ENCODE data around the gene SPHK1. TPM values are rescaled to one million over a fixed set of nuclear protein-coding genes. Genes with fewer than 3 reads are reported as not detected.

Gene SPHK1
- total and polyA plus RNA-seq, 7 donors: 0.90 to 21.3 (median 3.1) TPM

DNA sequence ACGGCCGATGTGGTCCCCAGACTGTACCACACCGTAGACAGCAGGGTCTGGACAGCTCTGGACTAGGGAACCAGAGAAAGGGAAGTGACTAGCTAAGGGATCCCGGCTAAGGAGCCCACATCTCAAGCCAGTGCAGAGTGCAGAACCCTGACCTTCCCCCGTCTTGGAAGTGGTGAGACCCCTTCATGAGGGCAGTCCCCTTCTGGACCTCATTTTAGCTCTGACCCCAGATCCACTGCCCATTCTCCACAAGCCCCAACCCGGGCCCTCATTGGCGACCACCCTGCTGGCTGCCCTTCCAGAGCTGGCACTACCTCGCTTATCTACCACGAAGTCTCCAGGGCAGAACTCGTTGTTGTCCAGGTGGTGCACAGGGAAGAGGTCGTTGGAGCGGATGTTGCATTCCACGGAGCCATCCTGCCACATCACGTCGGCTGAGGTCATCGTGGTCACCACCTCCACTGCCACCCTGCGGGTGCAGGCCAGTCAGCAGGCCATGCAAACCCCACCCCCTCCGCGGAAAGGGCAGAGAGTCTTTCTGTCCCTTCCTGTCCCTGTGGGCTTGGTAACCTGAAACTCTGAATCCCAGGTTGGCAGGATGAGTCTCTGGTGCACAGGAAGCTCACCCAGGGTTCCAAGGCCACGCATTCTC, 14.2 kb downstream of the SPHK1 start:
- H3K27me3 ChIP-seq (ENCODE audit: insufficient read depth in 3 of 3, low read length in 2 of 3): no peaks in the 10 kb centered on the region
- WGBS, 3 donors: 58 to 79% (median 74%) methylated on average over 20 of the region's 20 CpGs
- ATAC-seq: peak; percentile 7 to 29 (median 22)
- H3K36me3 ChIP-seq (ENCODE audit: insufficient read depth in 1 of 2, low read depth in 1 of 2): peaks cover 2 to 99% of the 10 kb centered on the region in 2 donors
- intact Hi-C loops (cut with DNase I): loop anchor here in 1 of 2 donors (5.0 kb wide), 1 partner anchor 96 kb away; no protein-coding TSS in a partner anchor
- H3K4me1 ChIP-seq: peaks cover 4% of the 10 kb centered on the region
- H3K4me3 ChIP-seq: no peak overlapping the region
- H3K9me3 ChIP-seq: no peaks in the 10 kb centered on the region
- no peak for DNase-seq
- H3K27ac ChIP-seq: no peak overlapping the region
- TF ChIP-seq, protein P1, sequence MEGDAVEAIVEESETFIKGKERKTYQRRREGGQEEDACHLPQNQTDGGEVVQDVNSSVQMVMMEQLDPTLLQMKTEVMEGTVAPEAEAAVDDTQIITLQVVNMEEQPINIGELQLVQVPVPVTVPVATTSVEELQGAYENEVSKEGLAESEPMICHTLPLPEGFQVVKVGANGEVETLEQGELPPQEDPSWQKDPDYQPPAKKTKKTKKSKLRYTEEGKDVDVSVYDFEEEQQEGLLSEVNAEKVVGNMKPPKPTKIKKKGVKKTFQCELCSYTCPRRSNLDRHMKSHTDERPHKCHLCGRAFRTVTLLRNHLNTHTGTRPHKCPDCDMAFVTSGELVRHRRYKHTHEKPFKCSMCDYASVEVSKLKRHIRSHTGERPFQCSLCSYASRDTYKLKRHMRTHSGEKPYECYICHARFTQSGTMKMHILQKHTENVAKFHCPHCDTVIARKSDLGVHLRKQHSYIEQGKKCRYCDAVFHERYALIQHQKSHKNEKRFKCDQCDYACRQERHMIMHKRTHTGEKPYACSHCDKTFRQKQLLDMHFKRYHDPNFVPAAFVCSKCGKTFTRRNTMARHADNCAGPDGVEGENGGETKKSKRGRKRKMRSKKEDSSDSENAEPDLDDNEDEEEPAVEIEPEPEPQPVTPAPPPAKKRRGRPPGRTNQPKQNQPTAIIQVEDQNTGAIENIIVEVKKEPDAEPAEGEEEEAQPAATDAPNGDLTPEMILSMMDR (IDR thresholded peaks at IDR 0.05): no peak

DNA sequence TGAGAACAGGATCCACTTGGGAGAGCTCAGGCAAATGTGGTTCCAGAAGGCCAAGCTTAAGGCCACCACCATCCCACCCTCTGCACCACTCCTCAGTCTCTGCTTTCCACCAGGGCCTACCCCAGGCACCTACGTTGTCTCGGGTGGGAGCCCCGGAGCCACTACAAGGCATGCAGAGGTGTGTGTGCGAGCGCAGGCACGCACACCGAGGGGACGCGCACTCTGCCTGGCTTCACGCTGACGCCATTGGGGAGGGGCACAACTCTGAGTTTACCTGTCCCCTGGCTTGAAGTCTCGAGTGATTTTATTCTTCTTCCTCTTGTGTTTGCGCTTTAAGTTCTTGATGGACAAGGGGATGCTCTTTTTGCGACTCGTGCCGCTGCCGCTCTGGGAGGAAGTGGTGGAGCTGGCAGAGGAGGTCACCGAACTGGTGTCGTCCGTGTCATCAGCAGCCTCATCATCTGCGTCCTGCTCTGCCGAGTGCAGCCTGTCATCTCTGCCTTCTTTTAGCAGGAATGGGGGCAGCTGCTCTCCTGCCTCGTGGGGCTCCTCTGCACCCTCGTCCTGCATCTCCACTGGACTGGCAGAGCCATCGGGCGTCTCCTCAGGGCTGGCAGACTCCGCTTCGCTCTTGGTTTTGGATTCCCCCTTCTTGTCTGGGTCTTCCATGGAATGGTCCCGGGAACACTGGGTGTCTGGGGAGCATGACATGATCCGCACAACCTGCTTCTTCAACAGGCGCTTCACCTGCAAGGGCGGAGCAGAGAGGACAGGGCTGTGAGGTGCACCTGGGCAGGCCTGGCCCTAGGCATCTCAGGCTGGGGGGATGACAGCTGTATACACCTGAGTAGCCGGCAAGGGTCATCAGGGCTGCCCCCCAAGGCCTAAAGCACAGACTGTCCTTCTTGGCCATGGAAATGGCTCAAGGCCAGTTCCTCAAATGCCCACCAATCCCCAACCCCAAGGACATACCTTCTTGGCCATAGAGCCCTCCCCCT, 15.1 kb downstream of the SPHK1 start:
- Histone ChIP-seq H3K27me3 (ENCODE audit: insufficient read depth in 3 of 3, low read length in 2 of 3) (no peaks in the 10 kb centered on the region), H3K27ac (no peak overlapping the region), H3K4me1 (peaks cover 12% of the 10 kb centered on the region), H3K36me3 (ENCODE audit: insufficient read depth in 1 of 2, low read depth in 1 of 2) (peaks cover 2 to 94% of the 10 kb centered on the region in 2 donors), H3K4me3 (no peak overlapping the region), H3K9me3 (no peaks in the 10 kb centered on the region)
- intact Hi-C loops (cut with DNase I): loop anchor here in 1 of 2 donors (5.0 kb wide), 1 partner anchor 97 kb away; no protein-coding TSS in a partner anchor
- TF ChIP-seq, protein P1 (IDR thresholded peaks at IDR 0.05): no peak
- 87 to 89% (median 88%) methylated on average over 33 of the region's 33 CpGs for WGBS, 3 donors
- no peak for ATAC-seq
- DNase-seq: no peak

DNA sequence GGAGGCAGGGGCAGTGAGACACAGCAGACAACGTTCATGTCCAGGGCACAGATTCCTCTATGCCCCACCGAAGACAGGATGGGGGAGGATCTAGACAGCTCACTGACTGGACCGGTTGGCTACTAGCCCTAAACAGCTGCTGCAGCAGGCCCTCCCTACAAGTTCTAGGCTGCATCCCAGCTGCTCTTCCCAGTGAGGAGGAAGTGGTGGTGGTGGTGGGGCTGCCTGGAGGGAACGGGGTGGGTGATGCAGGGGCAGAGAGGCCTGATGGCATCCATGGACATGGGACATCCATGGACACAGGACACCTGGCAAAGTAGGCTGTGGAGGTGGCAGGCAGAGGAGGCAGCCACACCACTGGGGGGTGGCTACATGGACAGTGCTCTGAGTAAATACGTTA, 18.3 kb downstream of the SPHK1 start:
- H3K27me3 ChIP-seq (ENCODE audit: insufficient read depth in 3 of 3, low read length in 2 of 3): no peaks in the 10 kb centered on the region
- peaks cover 38% of the 10 kb centered on the region for H3K4me1 ChIP-seq
- H3K9me3 ChIP-seq: no peaks in the 10 kb centered on the region
- WGBS, 3 donors: 48 to 67% (median 51%) methylated on average over 5 of the region's 5 CpGs
- H3K36me3 ChIP-seq (ENCODE audit: insufficient read depth in 1 of 2, low read depth in 1 of 2): peaks cover 2 to 62% of the 10 kb centered on the region in 2 donors
- no peak overlapping the region for H3K27ac ChIP-seq
- TF ChIP-seq, protein P1 (IDR thresholded peaks at IDR 0.05): no peak
- intact Hi-C loops (cut with DNase I): no loop called here
- H3K4me3 ChIP-seq: no peak overlapping the region
- ATAC-seq (no peak), DNase-seq (peak in 1 of 2 donors; percentile 30)

DNA sequence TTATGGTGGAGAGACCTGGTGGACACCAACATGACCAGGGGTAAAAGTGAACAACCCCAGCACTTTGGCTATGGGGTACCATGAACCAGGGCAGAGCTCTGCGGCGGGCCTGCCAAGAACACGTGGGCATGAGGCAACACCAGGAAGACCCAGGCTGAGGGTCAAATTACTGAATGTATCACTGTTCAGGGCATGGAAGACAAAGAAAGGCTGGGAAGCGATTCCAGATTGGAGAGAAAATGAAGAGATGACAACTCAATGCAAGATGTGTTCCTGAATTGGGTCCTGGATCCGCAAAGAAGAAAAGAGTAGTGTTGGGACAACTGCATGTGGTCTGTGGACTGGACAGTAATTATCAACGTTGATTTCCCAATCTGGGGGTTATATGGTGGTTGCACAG, 19.8 kb downstream of the SPHK1 start:
- intact Hi-C loops (cut with DNase I): no loop called here
- no peaks in the 10 kb centered on the region for H3K27me3 ChIP-seq (ENCODE audit: insufficient read depth in 3 of 3, low read length in 2 of 3)
- H3K9me3 ChIP-seq: no peaks in the 10 kb centered on the region
- peak; percentile 18 to 62 for DNase-seq
- peak; percentile 33 to 63 (median 52) for ATAC-seq
- TF ChIP-seq, protein P1 (IDR thresholded peaks at IDR 0.05): no peak
- H3K36me3 ChIP-seq (ENCODE audit: insufficient read depth in 1 of 2, low read depth in 1 of 2): peaks cover 2 to 48% of the 10 kb centered on the region in 2 donors
- WGBS, 3 donors: 48 to 76% (median 56%) methylated on average over 6 of the region's 6 CpGs
- no peak overlapping the region for H3K27ac ChIP-seq
- H3K4me3 ChIP-seq: no peak overlapping the region
- peaks cover 36% of the 10 kb centered on the region for H3K4me1 ChIP-seq
